ENCODE results near the gene GGA3.

The GGA3 gene

DNA sequence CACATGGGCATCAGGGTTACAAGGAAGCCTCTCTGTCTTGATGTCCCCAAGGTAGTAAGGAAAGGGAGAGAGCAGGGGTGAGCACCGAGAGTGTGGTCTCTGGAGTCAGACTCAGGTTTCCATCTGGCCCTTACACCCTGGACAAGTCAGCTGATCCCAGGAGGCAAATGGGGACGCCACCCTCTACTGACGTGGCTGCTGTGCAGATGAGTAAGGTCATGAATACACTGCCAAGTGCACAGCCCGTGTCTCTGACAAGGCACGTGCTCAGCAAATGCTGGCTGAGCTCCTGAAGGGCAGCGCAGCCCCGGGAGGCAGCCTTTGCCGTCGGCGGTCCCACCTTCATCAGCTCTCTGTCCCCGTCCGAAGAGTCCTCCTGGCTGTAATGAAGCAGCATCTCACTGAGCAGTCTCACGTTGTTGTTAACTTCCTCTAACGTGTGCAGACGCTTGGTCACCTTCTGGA, 19.4 kb downstream of the GGA3 start:
- no peak overlapping the region for H3K4me3 ChIP-seq (ENCODE audit: low read depth, low read length)
- TF ChIP-seq CTCF (IDR thresholded peaks at IDR 0.05; ENCODE audit: low read depth, low read length) = no peak

- no peak for TF ChIP-seq CTCF (IDR thresholded peaks at IDR 0.05; ENCODE audit: low read depth, low read length)
- no peak overlapping the region for H3K4me3 ChIP-seq (ENCODE audit: low read depth, low read length)
Observed at GRCh38 chr17:75241502-75241901, 19.9 kb downstream of the GGA3 start.

- TF ChIP-seq CTCF (IDR thresholded peaks at IDR 0.05; ENCODE audit: low read depth, low read length) = no peak
Observed at GRCh38 chr17:75241143-75241430, 20.3 kb downstream of the GGA3 start.

GRCh38 chr17:75240394-75241142, 20.8 kb downstream of the GGA3 start:
- no peak overlapping the region for H3K4me3 ChIP-seq (ENCODE audit: low read depth, low read length)
- peak; percentile 56 for TF ChIP-seq CTCF (IDR thresholded peaks at IDR 0.05; ENCODE audit: low read depth, low read length)

More at GRCh38 chr17:75241143-75241430, 20.3 kb downstream of the GGA3 start:
- H3K4me3 ChIP-seq (ENCODE audit: low read depth, low read length) = no peak overlapping the region

- no peak for TF ChIP-seq CTCF (IDR thresholded peaks at IDR 0.05; ENCODE audit: low read depth, low read length)
- no peak overlapping the region for H3K4me3 ChIP-seq (ENCODE audit: low read depth, low read length)
Observed at GRCh38 chr17:75239778-75240393, 21.5 kb downstream of the GGA3 start.

GRCh38 chr17:75239214-75239613, 22.2 kb downstream of the GGA3 start:
- TF ChIP-seq CTCF (IDR thresholded peaks at IDR 0.05; ENCODE audit: low read depth, low read length) = no peak
- H3K4me3 ChIP-seq (ENCODE audit: low read depth, low read length) = no peak overlapping the region

DNA sequence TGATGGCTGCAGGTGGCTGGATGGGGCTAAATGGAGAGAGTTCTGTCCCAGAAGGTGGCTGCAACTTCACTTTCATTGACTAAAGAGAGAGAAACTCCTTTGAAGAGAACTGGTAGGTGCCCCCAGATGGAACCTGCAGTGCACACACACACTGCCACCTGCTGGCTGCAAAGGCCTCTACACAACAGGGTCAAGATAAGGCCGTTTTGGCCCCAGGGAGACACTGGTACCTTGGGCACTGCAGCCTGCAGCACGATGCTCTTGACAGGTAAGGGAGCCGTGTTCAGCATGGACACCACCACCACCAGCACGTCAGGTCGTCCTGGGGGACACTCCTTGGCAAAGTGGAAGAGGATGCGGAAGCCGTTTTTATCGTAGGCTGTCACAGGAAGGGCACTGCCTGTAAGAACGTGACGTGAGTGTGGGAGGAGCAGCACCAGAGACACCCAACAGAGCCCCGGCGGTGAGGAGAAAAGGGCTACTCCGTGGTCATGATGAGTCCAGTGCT, 22.7 kb downstream of the GGA3 start:
- H3K4me3 ChIP-seq (ENCODE audit: low read depth, low read length) = no peak overlapping the region
- TF ChIP-seq CTCF (IDR thresholded peaks at IDR 0.05; ENCODE audit: low read depth, low read length) = peak; percentile 76

Data from WI38 (cell line).